ENCODE measurements around the gene DISP3. TPM values are rescaled to one million over a fixed set of nuclear protein-coding genes. Genes with fewer than 3 reads are reported as not detected.

DISP3 gene
- total and polyA plus RNA-seq, 9 of the 15 experiments (the other 6 are each of a cell fraction or from before 2014, with no cell fraction given), result 0.03 to 0.19 (median 0.15) TPM; not detected in 5

DNA sequence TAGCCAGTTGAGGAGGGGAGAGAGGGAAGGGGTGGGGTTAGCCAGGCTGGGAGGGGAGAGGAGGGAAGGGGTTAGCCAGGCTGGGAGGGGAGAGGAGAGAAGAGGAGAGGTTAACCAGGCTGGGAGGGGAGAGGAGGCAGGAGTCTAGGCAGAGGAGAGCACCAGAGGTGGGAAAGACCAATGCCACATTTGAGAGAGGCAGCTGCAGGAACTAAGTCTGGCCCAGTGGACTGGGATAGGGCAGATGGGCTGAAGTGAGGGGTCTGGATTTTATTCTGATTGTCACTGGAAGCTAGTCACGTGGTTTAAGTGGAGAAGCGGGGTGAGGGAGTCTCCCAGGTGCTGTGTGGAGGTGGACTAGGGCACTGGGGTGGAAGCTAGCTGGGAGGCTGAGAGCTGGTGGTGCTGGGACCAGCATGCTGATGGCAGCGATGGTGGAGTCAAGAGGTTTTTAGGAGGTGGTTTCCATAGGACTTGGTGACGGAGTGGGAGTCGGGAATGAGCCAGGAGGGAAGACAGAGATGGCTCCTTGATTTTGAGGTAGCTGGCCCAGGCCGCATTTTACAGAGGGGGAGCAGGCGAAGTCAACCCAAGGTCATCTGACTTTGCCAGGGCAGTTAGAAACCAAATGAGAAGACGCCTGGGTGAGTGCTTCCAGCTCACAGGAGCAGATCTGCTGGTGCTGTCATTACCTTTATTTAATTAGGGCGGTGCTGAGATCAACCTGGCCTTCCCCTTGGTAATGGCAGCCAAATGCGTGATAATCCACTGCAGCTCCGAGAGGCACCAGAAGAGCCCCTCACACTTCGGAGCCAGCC lies 42.8 kb downstream of the DISP3 start:
- H3K27me3 ChIP-seq (ENCODE audit: control insufficient read depth in 2 of 2, insufficient read depth in 2 of 2, low read length in 2 of 2), result peaks cover 6 to 46% of the 10 kb centered on the region in 2 experiments; a peak in 4 of 5 replicates
- no TSS peak for BruUV-seq (replicated peaks)
- no peaks in the 10 kb centered on the region for H3K9me1 ChIP-seq (ENCODE audit: control insufficient read depth, insufficient read depth, low read length)
- no peak overlapping the region for H3K4me2 ChIP-seq (ENCODE audit: insufficient read depth, low read length)
- peaks cover 5% of the 10 kb centered on the region for H4K20me1 ChIP-seq (replicated peaks; ENCODE audit: control insufficient read depth, insufficient read depth, low read length)
- CTCF ChIA-PET (ENCODE audit: low intra/inter-chr PET ratio), result no interaction called here
- H3K36me3 ChIP-seq (ENCODE audit: control insufficient read depth, insufficient read depth, low read length), result no peaks in the 10 kb centered on the region
- no peaks in the 10 kb centered on the region for H3K79me2 ChIP-seq (ENCODE audit: control insufficient read depth, insufficient read depth, low read length)
- DNase-seq (ENCODE audit: extremely low read depth in 1 of 4, low spot score in 3 of 4), result no peak
- no peak overlapping the region for H3K27ac ChIP-seq (ENCODE audit: extremely low read depth, low read depth, low read length)
- POLR2A ChIA-PET, result interaction anchor here (0.7 kb wide), 1 partner anchor 1045 kb away, joined by 3 read pairs; no protein-coding TSS in a partner anchor
- H3K9me3 ChIP-seq (replicated peaks; ENCODE audit: control insufficient read depth, insufficient read depth, low read depth, low read length), result no peaks in the 10 kb centered on the region
- no peak overlapping the region for H2AFZ ChIP-seq (ENCODE audit: low read depth, low read length)
- H3K4me1 ChIP-seq (replicated peaks in 1 of 2; ENCODE audit: control insufficient read depth in 2 of 2, insufficient read depth in 2 of 2, low read length in 2 of 2), result 0 out of 5 replicates have a peak, but pooled peaks cover 0 to 3% of the 10 kb centered on the region in 2 experiments
- H3K9ac ChIP-seq (ENCODE audit: insufficient read depth in 1 of 2, low read depth in 2 of 2, low read length in 2 of 2), result no peak overlapping the region
- intact Hi-C loops (cut with micrococcal nuclease), result no loop called here
- in situ Hi-C loops (cut with MboI), result no loop called here
- H3K4me3 ChIP-seq, result no peak overlapping the region
- WGBS (ENCODE audit: insufficient coverage, low coverage, missing lambda C conversion rate), result under 1% methylated on average over 12 of the region's 12 CpGs
- ATAC-seq, result no peak
- no peak for FAIRE-seq
- TF ChIP-seq CEBPB (tag; IDR thresholded peaks at IDR 0.05) (no peak), CSDE1 (IDR thresholded peaks at IDR 0.05) (no peak), ZNF146 (CRISPR knock-in tag; IDR thresholded peaks at IDR 0.05; ENCODE audit: unreplicated experiment) (no peak), SETDB1 (IDR thresholded peaks at IDR 0.05; ENCODE audit: low read length) (no peak), CHD4 (IDR thresholded peaks at IDR 0.05; ENCODE audit: insufficient read depth, insufficient replicate concordance, low read depth, low read length, poor library complexity, severe bottlenecking) (no peak), EGR1 (conservative IDR thresholded peaks at IDR 0.05) (no peak), SMAD3 (CRISPR knock-in tag; conservative IDR thresholded peaks at IDR 0.05) (no peak), ZKSCAN8 (CRISPR knock-in tag; IDR thresholded peaks at IDR 0.05) (no peak), HNRNPL (IDR thresholded peaks at IDR 0.05; ENCODE audit: low read depth, low read length) (no peak), JUNB (CRISPR knock-in tag; conservative IDR thresholded peaks at IDR 0.05) (no peak), ZNF282 (CRISPR knock-in tag; IDR thresholded peaks at IDR 0.05) (no peak)
- TF ChIP-seq, protein P1, sequence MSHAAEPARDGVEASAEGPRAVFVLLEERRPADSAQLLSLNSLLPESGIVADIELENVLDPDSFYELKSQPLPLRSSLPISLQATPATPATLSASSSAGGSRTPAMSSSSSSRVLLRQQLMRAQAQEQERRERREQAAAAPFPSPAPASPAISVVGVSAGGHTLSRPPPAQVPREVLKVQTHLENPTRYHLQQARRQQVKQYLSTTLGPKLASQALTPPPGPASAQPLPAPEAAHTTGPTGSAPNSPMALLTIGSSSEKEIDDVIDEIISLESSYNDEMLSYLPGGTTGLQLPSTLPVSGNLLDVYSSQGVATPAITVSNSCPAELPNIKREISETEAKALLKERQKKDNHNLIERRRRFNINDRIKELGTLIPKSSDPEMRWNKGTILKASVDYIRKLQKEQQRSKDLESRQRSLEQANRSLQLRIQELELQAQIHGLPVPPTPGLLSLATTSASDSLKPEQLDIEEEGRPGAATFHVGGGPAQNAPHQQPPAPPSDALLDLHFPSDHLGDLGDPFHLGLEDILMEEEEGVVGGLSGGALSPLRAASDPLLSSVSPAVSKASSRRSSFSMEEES (CRISPR knock-in tag; IDR thresholded peaks at IDR 0.05), result peak; percentile 71
- TF ChIP-seq, protein P2, sequence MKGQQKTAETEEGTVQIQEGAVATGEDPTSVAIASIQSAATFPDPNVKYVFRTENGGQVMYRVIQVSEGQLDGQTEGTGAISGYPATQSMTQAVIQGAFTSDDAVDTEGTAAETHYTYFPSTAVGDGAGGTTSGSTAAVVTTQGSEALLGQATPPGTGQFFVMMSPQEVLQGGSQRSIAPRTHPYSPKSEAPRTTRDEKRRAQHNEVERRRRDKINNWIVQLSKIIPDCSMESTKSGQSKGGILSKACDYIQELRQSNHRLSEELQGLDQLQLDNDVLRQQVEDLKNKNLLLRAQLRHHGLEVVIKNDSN (CRISPR knock-in tag; IDR thresholded peaks at IDR 0.05), result 0 out of 2 replicates have a peak, but pooled peaks have one; percentile 8
- TF ChIP-seq, protein P3, sequence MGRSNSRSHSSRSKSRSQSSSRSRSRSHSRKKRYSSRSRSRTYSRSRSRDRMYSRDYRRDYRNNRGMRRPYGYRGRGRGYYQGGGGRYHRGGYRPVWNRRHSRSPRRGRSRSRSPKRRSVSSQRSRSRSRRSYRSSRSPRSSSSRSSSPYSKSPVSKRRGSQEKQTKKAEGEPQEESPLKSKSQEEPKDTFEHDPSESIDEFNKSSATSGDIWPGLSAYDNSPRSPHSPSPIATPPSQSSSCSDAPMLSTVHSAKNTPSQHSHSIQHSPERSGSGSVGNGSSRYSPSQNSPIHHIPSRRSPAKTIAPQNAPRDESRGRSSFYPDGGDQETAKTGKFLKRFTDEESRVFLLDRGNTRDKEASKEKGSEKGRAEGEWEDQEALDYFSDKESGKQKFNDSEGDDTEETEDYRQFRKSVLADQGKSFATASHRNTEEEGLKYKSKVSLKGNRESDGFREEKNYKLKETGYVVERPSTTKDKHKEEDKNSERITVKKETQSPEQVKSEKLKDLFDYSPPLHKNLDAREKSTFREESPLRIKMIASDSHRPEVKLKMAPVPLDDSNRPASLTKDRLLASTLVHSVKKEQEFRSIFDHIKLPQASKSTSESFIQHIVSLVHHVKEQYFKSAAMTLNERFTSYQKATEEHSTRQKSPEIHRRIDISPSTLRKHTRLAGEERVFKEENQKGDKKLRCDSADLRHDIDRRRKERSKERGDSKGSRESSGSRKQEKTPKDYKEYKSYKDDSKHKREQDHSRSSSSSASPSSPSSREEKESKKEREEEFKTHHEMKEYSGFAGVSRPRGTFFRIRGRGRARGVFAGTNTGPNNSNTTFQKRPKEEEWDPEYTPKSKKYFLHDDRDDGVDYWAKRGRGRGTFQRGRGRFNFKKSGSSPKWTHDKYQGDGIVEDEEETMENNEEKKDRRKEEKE (IDR thresholded peaks at IDR 0.05; ENCODE audit: borderline replicate concordance in 1 of 2, control insufficient read depth in 1 of 2, low read depth in 2 of 2, low read length in 1 of 2), result no peak
- TF ChIP-seq, protein P4, sequence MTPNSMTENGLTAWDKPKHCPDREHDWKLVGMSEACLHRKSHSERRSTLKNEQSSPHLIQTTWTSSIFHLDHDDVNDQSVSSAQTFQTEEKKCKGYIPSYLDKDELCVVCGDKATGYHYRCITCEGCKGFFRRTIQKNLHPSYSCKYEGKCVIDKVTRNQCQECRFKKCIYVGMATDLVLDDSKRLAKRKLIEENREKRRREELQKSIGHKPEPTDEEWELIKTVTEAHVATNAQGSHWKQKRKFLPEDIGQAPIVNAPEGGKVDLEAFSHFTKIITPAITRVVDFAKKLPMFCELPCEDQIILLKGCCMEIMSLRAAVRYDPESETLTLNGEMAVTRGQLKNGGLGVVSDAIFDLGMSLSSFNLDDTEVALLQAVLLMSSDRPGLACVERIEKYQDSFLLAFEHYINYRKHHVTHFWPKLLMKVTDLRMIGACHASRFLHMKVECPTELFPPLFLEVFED (CRISPR knock-in tag; conservative IDR thresholded peaks at IDR 0.05), result no peak
